Measurements from ENCODE around the gene RLN3.
"Not testable (repeated sequence)": the region's sequence is repeated elsewhere in the genome, so short reads cannot be mapped to it uniquely, and the experiment has no call there.

RLN3 gene

DNA sequence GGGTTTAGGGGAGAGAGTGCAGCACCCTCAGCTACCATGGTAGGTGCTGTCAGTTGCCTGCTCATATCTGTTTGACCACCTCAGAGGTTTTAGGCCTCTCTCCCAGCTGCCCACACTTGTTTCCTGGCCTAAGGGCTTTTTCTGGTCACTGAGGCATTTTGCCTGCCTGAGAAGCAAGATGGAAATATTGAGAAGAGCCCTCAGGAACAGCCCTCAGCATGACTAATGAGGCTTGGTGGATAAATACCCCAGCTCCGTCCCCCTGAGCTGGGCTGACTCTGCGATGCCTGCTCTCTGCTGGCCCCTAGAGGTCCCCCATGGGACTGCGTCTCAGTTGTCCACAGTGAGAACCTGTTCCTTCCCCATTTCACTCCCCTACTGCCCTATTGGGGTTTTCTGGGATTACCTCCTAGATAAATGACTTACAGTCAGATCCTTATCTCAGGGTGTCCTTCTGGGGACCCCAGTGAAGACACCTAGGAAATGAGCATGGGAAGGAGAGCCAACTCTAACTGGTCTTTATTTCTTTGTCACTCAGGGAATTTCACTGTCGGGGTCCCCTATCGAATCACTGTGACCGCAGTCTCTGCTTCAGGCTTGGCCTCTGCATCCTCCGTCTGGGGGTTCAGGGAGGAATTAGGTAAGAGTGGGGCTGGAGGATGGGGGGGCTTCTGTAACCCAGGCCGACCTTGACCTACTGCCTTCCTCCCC, 20.6 kb downstream of the RLN3 start:
- no peaks in the 10 kb centered on the region for H3K27me3 ChIP-seq (ENCODE audit: insufficient read depth, low read length)
- no peak overlapping the region for H3K4me3 ChIP-seq (ENCODE audit: low read length)
- no peak overlapping the region for H3K9ac ChIP-seq (ENCODE audit: low read depth, low read length)
- no peaks in the 10 kb centered on the region for H3K4me1 ChIP-seq (ENCODE audit: insufficient read depth, low read length)
- 0 out of 2 replicates have a peak, but pooled peaks cover 2% of the 10 kb centered on the region for H3K36me3 ChIP-seq (ENCODE audit: insufficient read depth, low read length)
- H3K27ac ChIP-seq (ENCODE audit: low read depth, low read length), result no peak overlapping the region
- WGBS, result 71% methylated on average over 8 of the region's 8 CpGs
- 0 out of 2 replicates have a peak, but pooled peaks cover 3% of the 10 kb centered on the region for H3K9me3 ChIP-seq (ENCODE audit: insufficient read depth, low read depth, low read length)

DNA sequence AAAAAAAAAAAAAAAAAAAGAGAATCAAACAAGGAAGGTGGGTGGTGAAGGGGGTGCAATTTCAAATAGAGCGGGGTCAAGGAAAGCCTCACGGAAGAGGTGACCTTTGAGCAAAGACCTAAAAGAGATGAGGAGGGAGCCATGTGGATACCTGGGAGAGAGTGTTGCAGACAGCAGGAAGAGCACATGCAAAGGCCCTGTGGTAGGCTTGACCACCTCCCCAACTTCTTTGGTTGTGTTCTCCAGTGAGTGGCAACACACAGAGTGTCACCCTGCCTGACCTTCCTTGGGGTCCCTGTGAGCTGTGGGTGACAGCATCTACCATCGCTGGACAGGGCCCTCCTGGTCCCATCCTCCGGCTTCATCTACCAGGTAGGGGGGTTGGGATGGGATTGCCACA, 22.6 kb downstream of the RLN3 start:
- no peaks in the 10 kb centered on the region for H3K27me3 ChIP-seq (ENCODE audit: insufficient read depth, low read length)
- H3K27ac ChIP-seq (ENCODE audit: low read depth, low read length), result no peak overlapping the region
- 95% methylated on average over 4 of the region's 4 CpGs for WGBS
- no peak overlapping the region for H3K9ac ChIP-seq (ENCODE audit: low read depth, low read length)
- H3K4me3 ChIP-seq (ENCODE audit: low read length), result no peak overlapping the region
- 0 out of 2 replicates have a peak, but pooled peaks cover 2% of the 10 kb centered on the region for H3K36me3 ChIP-seq (ENCODE audit: insufficient read depth, low read length)
- 0 out of 2 replicates have a peak, but pooled peaks cover 3% of the 10 kb centered on the region for H3K9me3 ChIP-seq (ENCODE audit: insufficient read depth, low read depth, low read length)
- no peaks in the 10 kb centered on the region for H3K4me1 ChIP-seq (ENCODE audit: insufficient read depth, low read length)

- not testable (repeated sequence) for H3K27me3 ChIP-seq (ENCODE audit: insufficient read depth, low read length); H3K9ac ChIP-seq (ENCODE audit: low read depth, low read length); H3K4me1 ChIP-seq (ENCODE audit: insufficient read depth, low read length); H3K9me3 ChIP-seq (ENCODE audit: insufficient read depth, low read depth, low read length); H3K27ac ChIP-seq (ENCODE audit: low read depth, low read length); H3K36me3 ChIP-seq (ENCODE audit: insufficient read depth, low read length); H3K4me3 ChIP-seq (ENCODE audit: low read length)
- WGBS, result 96% methylated on average over 11 of the region's 11 CpGs
Measured at GRCh38 chr19:14050961-14051360, 23.0 kb downstream of the RLN3 start.

GRCh38 chr19:14051980-14052379, 24.0 kb downstream of the RLN3 start:
- peaks cover 3% of the 10 kb centered on the region for H3K27me3 ChIP-seq (ENCODE audit: insufficient read depth, low read length)
- H3K36me3 ChIP-seq (ENCODE audit: insufficient read depth, low read length), result no peaks in the 10 kb centered on the region
- 90% methylated on average over 9 of the region's 9 CpGs for WGBS
- H3K4me1 ChIP-seq (ENCODE audit: insufficient read depth, low read length), result no peaks in the 10 kb centered on the region
- H3K9me3 ChIP-seq (ENCODE audit: insufficient read depth, low read depth, low read length), result 0 out of 2 replicates have a peak, but pooled peaks cover 3% of the 10 kb centered on the region
- no peak overlapping the region for H3K4me3 ChIP-seq (ENCODE audit: low read length)
- no peak overlapping the region for H3K9ac ChIP-seq (ENCODE audit: low read depth, low read length)
- H3K27ac ChIP-seq (ENCODE audit: low read depth, low read length), result no peak overlapping the region

DNA sequence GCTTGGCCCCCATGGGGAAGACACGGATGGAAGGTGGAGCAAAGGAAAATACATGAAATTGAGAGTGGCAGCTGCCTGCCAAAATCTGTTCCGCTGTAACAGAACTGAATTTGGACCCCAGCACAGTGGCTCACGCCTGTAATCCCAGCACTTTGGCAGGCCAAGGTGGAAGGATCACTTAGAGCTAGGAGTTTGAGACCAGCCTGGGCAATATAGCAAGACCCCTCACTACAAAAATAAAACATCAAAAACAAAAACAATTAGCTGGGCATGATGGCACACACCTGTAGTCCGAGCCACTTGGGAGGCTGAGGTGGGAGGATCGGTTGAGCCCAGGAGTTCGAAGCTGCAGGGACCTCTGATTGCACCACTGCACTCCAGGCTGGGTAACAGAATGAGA, 24.5 kb downstream of the RLN3 start:
- H3K4me1 ChIP-seq (ENCODE audit: insufficient read depth, low read length), result no peaks in the 10 kb centered on the region
- H3K9me3 ChIP-seq (ENCODE audit: insufficient read depth, low read depth, low read length), result 0 out of 2 replicates have a peak, but pooled peaks cover 3% of the 10 kb centered on the region
- WGBS, result 91% methylated on average over 6 of the region's 6 CpGs

DNA sequence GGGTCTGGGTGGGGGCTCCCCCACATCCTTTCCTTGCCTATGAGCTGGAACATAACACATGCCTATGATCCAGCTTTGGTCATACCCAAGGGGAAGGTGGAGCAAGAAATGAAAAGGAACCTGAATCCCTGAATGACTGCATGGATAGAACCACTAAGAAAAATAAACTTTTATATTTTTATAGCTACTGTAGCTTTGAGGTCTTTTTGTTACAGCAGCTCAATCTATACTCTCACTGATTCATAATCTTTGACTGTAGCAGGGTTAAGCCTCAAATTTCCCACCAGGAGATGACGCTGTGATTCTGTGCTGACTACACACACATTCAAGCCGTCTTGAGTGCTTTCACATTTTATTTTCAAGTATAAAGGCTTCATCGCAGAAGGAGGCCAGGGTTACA, 25.1 kb downstream of the RLN3 start:
- H3K27ac ChIP-seq (ENCODE audit: low read depth, low read length), result no peak overlapping the region
- 93% methylated on average over 3 of the region's 3 CpGs for WGBS

More for the DNA sequence above, 24.5 kb downstream of the RLN3 start:
- Histone ChIP-seq H3K9ac (ENCODE audit: low read depth, low read length) (no peak overlapping the region), H3K27me3 (ENCODE audit: insufficient read depth, low read length) (peaks cover 3% of the 10 kb centered on the region), H3K36me3 (ENCODE audit: insufficient read depth, low read length) (no peaks in the 10 kb centered on the region), H3K4me3 (ENCODE audit: low read length) (no peak overlapping the region), H3K27ac (ENCODE audit: low read depth, low read length) (no peak overlapping the region)

GRCh38 chr19:14053500-14053899, 25.6 kb downstream of the RLN3 start:
- 93% methylated on average over 11 of the region's 11 CpGs for WGBS
- Histone ChIP-seq H3K9me3 (ENCODE audit: insufficient read depth, low read depth, low read length) (no peaks in the 10 kb centered on the region), H3K36me3 (ENCODE audit: insufficient read depth, low read length) (no peaks in the 10 kb centered on the region), H3K4me3 (ENCODE audit: low read length) (no peak overlapping the region), H3K27ac (ENCODE audit: low read depth, low read length) (no peak overlapping the region), H3K4me1 (ENCODE audit: insufficient read depth, low read length) (no peaks in the 10 kb centered on the region), H3K9ac (ENCODE audit: low read depth, low read length) (no peak overlapping the region), H3K27me3 (ENCODE audit: insufficient read depth, low read length) (peaks cover 12% of the 10 kb centered on the region)

More for the DNA sequence above, 25.1 kb downstream of the RLN3 start:
- peaks cover 7% of the 10 kb centered on the region for H3K27me3 ChIP-seq (ENCODE audit: insufficient read depth, low read length)
- 0 out of 2 replicates have a peak, but pooled peaks cover 3% of the 10 kb centered on the region for H3K9me3 ChIP-seq (ENCODE audit: insufficient read depth, low read depth, low read length)
- no peak overlapping the region for H3K9ac ChIP-seq (ENCODE audit: low read depth, low read length)
- no peaks in the 10 kb centered on the region for H3K4me1 ChIP-seq (ENCODE audit: insufficient read depth, low read length)
- H3K36me3 ChIP-seq (ENCODE audit: insufficient read depth, low read length), result no peaks in the 10 kb centered on the region
- no peak overlapping the region for H3K4me3 ChIP-seq (ENCODE audit: low read length)

DNA sequence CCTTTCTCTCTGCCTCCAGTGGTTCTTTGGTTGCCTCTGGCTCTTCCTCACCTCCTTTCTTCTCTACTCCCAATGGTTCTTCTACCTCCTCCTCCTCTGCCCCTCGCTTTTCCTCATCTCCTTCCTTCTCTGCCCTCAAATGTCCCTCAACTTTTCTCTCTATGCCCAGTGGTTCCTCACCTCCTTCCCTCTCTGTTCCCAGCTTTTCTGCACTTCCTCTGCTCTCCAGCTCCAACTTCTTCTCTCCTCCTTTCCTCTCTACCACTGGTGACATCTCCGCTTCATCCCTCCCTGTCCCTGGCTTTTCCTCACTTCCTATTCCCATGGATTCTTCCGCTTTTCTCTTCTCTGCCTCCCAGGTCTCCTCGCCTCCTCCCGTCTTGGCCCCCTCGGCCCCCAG, 26.2 kb downstream of the RLN3 start:
- Histone ChIP-seq H3K4me1 (ENCODE audit: insufficient read depth, low read length) (no peaks in the 10 kb centered on the region), H3K4me3 (ENCODE audit: low read length) (no peak overlapping the region)
- 91% methylated on average over 6 of the region's 6 CpGs for WGBS

DNA sequence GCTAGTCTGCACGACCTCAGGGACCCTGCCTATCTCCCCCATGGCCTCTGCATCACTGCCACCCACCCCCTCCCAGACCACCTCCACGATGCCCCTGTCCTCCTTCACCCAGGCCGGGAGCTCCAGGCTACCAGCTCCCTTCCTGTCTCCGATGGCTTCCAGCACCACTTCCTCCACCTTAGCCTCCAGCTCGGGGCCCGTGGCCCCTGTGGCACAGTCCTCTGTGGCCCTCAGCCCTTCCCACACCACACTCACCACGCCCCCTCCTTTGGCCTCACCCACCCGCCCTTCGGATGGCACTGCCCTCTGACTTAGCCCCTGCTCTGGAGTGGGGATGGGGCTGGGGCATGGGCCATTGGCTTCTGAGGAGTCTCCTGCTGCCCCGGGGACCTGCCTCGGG, 26.8 kb downstream of the RLN3 start:
- H3K4me3 ChIP-seq (ENCODE audit: low read length), result no peak overlapping the region
- H3K9ac ChIP-seq (ENCODE audit: low read depth, low read length), result no peak overlapping the region
- no peaks in the 10 kb centered on the region for H3K9me3 ChIP-seq (ENCODE audit: insufficient read depth, low read depth, low read length)
- H3K27me3 ChIP-seq (ENCODE audit: insufficient read depth, low read length), result peaks cover 24% of the 10 kb centered on the region
- 79% methylated on average over 10 of the region's 11 CpGs for WGBS
- no peak overlapping the region for H3K27ac ChIP-seq (ENCODE audit: low read depth, low read length)
- no peaks in the 10 kb centered on the region for H3K4me1 ChIP-seq (ENCODE audit: insufficient read depth, low read length)
- H3K36me3 ChIP-seq (ENCODE audit: insufficient read depth, low read length), result no peaks in the 10 kb centered on the region

More for the DNA sequence above, 26.2 kb downstream of the RLN3 start:
- Histone ChIP-seq H3K9ac (ENCODE audit: low read depth, low read length) (no peak overlapping the region), H3K9me3 (ENCODE audit: insufficient read depth, low read depth, low read length) (no peaks in the 10 kb centered on the region), H3K27me3 (ENCODE audit: insufficient read depth, low read length) (peaks cover 18% of the 10 kb centered on the region), H3K27ac (ENCODE audit: low read depth, low read length) (no peak overlapping the region), H3K36me3 (ENCODE audit: insufficient read depth, low read length) (no peaks in the 10 kb centered on the region)

DNA sequence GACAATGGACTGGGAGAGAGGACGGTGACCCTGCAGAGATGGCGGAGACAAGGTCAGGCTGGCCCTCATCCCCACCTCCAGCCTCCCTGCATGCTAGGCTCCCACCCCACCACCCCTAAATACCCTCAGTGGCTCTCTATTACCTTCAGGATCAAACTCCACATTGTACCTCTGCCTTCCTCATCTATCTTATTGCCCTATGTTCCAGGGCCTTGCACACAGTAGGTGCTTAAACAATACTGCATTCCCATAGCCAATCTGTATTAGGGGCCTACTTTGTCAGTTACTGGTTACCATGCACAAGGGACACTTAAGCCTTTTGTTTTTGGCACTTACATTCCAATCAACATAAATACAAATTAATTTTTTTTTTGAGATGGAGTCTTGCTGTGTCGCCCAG, 27.4 kb downstream of the RLN3 start:
- no peaks in the 10 kb centered on the region for H3K36me3 ChIP-seq (ENCODE audit: insufficient read depth, low read length)
- no peaks in the 10 kb centered on the region for H3K4me1 ChIP-seq (ENCODE audit: insufficient read depth, low read length)
- no peaks in the 10 kb centered on the region for H3K9me3 ChIP-seq (ENCODE audit: insufficient read depth, low read depth, low read length)
- H3K9ac ChIP-seq (ENCODE audit: low read depth, low read length), result no peak overlapping the region
- 95% methylated on average over 3 of the region's 3 CpGs for WGBS
- H3K27me3 ChIP-seq (ENCODE audit: insufficient read depth, low read length), result peaks cover 27% of the 10 kb centered on the region
- H3K27ac ChIP-seq (ENCODE audit: low read depth, low read length), result no peak overlapping the region
- no peak overlapping the region for H3K4me3 ChIP-seq (ENCODE audit: low read length)

GRCh38 chr19:14056069-14056666, 28.2 kb downstream of the RLN3 start:
- Histone ChIP-seq H3K9me3 (ENCODE audit: insufficient read depth, low read depth, low read length) (no peaks in the 10 kb centered on the region), H3K36me3 (ENCODE audit: insufficient read depth, low read length) (no peaks in the 10 kb centered on the region), H3K27me3 (ENCODE audit: insufficient read depth, low read length) (peaks cover 27% of the 10 kb centered on the region), H3K4me3 (ENCODE audit: low read length) (peak overlapping the region; percentile 64; the same call in 1 of the 2 replicates), H3K4me1 (ENCODE audit: insufficient read depth, low read length) (no peaks in the 10 kb centered on the region), H3K27ac (ENCODE audit: low read depth, low read length) (no peak overlapping the region), H3K9ac (ENCODE audit: low read depth, low read length) (no peak overlapping the region)
- WGBS, result 91% methylated on average over 10 of the region's 10 CpGs
